Measurements from ENCODE around the gene IQSEC1. TPM values are rescaled to one million over a fixed set of nuclear protein-coding genes. Genes with fewer than 3 reads are reported as not detected.

Gene IQSEC1
- total and polyA plus RNA-seq, 9 of the 15 experiments (the other 6 are each of a cell fraction or from before 2014, with no cell fraction given) = 0.56 to 39.0 (median 6.8) TPM

DNA sequence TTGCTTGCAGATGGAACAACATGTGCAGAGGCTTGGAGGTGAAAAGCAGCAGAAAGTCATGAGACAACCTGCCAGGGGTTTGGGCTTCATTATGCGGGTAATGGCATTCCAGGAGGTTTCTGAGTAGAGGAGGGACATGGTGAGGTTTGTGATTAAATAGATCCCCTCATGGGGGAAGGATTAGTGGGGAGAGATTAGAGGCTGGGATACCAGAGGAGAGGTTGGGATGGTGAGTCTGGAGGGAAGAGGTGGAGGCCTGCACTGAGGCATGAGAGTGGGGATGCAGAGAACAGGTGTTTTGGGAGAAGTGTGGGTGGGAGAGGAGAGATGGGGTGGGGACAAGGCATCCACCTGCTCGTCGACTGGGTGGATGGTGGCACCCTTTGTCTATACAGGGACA lies 6.8 kb upstream of the IQSEC1 start:
- Histone ChIP-seq H3K27ac (ENCODE audit: extremely low read depth, low read depth, low read length) (no peak overlapping the region), H3K9me3 (replicated peaks; ENCODE audit: control insufficient read depth, insufficient read depth, low read depth, low read length) (0 out of 2 replicates have a peak, but pooled peaks cover 1% of the 10 kb centered on the region), H3K9ac (ENCODE audit: insufficient read depth in 1 of 2, low read depth in 2 of 2, low read length in 2 of 2) (no peak overlapping the region), H3K79me2 (ENCODE audit: control insufficient read depth, insufficient read depth, low read length) (no peaks in the 10 kb centered on the region), H3K4me1 (replicated peaks in 1 of 2; ENCODE audit: control insufficient read depth in 2 of 2, insufficient read depth in 2 of 2, low read length in 2 of 2) (peaks cover 10 to 31% of the 10 kb centered on the region in 2 experiments; a peak in 4 of 5 replicates), H3K9me1 (ENCODE audit: control insufficient read depth, insufficient read depth, low read length) (no peaks in the 10 kb centered on the region), H3K27me3 (ENCODE audit: control insufficient read depth in 2 of 2, insufficient read depth in 2 of 2, low read length in 2 of 2) (peaks cover 56 to 82% of the 10 kb centered on the region in 2 experiments), H4K20me1 (replicated peaks; ENCODE audit: control insufficient read depth, insufficient read depth, low read length) (peaks cover 28% of the 10 kb centered on the region), H3K36me3 (ENCODE audit: control insufficient read depth, insufficient read depth, low read length) (no peaks in the 10 kb centered on the region), H3K4me2 (ENCODE audit: insufficient read depth, low read length) (no peak overlapping the region), H3K4me3 (no peak overlapping the region), H2AFZ (ENCODE audit: low read depth, low read length) (no peak overlapping the region)
- CTCF ChIA-PET (ENCODE audit: low intra/inter-chr PET ratio) = no interaction called here
- TF ChIP-seq ZNF778 (CRISPR knock-in tag; IDR thresholded peaks at IDR 0.05) (no peak), ETV1 (tag; conservative IDR thresholded peaks at IDR 0.05; ENCODE audit: low read depth) (no peak), DMBX1 (CRISPR knock-in tag; IDR thresholded peaks at IDR 0.05; ENCODE audit: borderline replicate concordance) (no peak), KLF13 (tag; IDR thresholded peaks at IDR 0.05; ENCODE audit: borderline replicate concordance, low read depth) (no peak), FOXA1 (IDR thresholded peaks at IDR 0.05; ENCODE audit: borderline replicate concordance) (no peak), NR2C2 (CRISPR knock-in tag; IDR thresholded peaks at IDR 0.05) (no peak), NR2C2 (tag; IDR thresholded peaks at IDR 0.05) (no peak), ZC3H11A (IDR thresholded peaks at IDR 0.05; ENCODE audit: low read depth, low read length) (no peak), U2AF1 (optimal IDR thresholded peaks at IDR 0.05; ENCODE audit: low read depth, low read length) (no peak)
- TF ChIP-seq, protein P1, sequence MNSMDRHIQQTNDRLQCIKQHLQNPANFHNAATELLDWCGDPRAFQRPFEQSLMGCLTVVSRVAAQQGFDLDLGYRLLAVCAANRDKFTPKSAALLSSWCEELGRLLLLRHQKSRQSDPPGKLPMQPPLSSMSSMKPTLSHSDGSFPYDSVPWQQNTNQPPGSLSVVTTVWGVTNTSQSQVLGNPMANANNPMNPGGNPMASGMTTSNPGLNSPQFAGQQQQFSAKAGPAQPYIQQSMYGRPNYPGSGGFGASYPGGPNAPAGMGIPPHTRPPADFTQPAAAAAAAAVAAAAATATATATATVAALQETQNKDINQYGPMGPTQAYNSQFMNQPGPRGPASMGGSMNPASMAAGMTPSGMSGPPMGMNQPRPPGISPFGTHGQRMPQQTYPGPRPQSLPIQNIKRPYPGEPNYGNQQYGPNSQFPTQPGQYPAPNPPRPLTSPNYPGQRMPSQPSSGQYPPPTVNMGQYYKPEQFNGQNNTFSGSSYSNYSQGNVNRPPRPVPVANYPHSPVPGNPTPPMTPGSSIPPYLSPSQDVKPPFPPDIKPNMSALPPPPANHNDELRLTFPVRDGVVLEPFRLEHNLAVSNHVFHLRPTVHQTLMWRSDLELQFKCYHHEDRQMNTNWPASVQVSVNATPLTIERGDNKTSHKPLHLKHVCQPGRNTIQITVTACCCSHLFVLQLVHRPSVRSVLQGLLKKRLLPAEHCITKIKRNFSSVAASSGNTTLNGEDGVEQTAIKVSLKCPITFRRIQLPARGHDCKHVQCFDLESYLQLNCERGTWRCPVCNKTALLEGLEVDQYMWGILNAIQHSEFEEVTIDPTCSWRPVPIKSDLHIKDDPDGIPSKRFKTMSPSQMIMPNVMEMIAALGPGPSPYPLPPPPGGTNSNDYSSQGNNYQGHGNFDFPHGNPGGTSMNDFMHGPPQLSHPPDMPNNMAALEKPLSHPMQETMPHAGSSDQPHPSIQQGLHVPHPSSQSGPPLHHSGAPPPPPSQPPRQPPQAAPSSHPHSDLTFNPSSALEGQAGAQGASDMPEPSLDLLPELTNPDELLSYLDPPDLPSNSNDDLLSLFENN (IDR thresholded peaks at IDR 0.05; ENCODE audit: low read depth in 2 of 2, low read length in 2 of 2) = no peak
- 7% methylated on average over 3 of the region's 3 CpGs for WGBS (ENCODE audit: insufficient coverage, low coverage, missing lambda C conversion rate)
- POLR2A ChIA-PET = interaction anchor here (1.0 to 1.1 kb wide), 2 partner anchors 11 to 12 kb away, joined by 3 read pairs; no protein-coding TSS in a partner anchor
- ATAC-seq (no peak), DNase-seq (ENCODE audit: extremely low read depth in 1 of 4, low spot score in 3 of 4) (no peak), FAIRE-seq (no peak)
- intact Hi-C loops (cut with micrococcal nuclease) (no loop called here), in situ Hi-C loops (cut with MboI) (no loop called here)
- no TSS peak for BruUV-seq (replicated peaks)
